Common myeloid progenitor, CD34-positive (primary cell): ENCODE measurements around the gene AFF3.

Experiments used
- CTCF ChIA-PET: fragments of 350-600 bp; sonication (Branson Sonifier 250); formaldehyde crosslinking; loops from one replicate; lab custom pipeline; 2021; ENCODE audit warnings: antibody characterized with exemption; lab: Charles Lee
- POLR2A ChIA-PET: fragments of 350-600 bp; sonication (Branson Sonifier 250); formaldehyde crosslinking; loops from one replicate; lab custom pipeline; 2021; ENCODE audit warnings: antibody characterized with exemption; lab: Charles Lee
- DNase-seq, 3 donors: peaks; one replicate each; pipeline versions ENCODE4 v3.0.0 to v3.0.0-alpha.2; 2013
- H3K27ac ChIP-seq, 2 experiments: 1 replicate in 1 of 2; 2 replicates in 1 of 2; pipeline ENCODE4 v1.7.0; 2013; ENCODE audit warnings: inconsistent platforms in 2 of 2, low read length in 2 of 2, mild to moderate bottlenecking in 2 of 2, low read depth in 1 of 2, moderate library complexity in 1 of 2; ENCODE audit not compliant: severe bottlenecking in 2 of 2, insufficient read depth in 1 of 2, poor library complexity in 1 of 2
- H3K27me3 ChIP-seq, 5 experiments: replicated peaks in 2 of 5; 1 replicate in 3 of 5; 2 replicates in 2 of 5; pipeline versions ENCODE4 v1.6.1 to v1.7.0; 2013; ENCODE audit warnings: low read length in 4 of 5, mild to moderate bottlenecking in 2 of 5, moderate library complexity in 2 of 5, inconsistent platforms in 1 of 5; ENCODE audit not compliant: insufficient read depth in 5 of 5, control insufficient read depth in 4 of 5
- H3K36me3 ChIP-seq, 4 experiments: 1 replicate in 2 of 4; 2 replicates in 2 of 4; pipeline versions ENCODE4 v1.6.1 to v1.7.0; 2013; ENCODE audit warnings: low read length in 3 of 4, control low read depth in 1 of 4, mild to moderate bottlenecking in 1 of 4; ENCODE audit not compliant: control insufficient read depth in 4 of 4, insufficient read depth in 4 of 4
- H3K4me1 ChIP-seq, 4 experiments: 1 replicate in 3 of 4; 2 replicates in 1 of 4; pipeline versions ENCODE4 v1.6.1 to v1.7.1; 2013; ENCODE audit warnings: low read length in 3 of 4, mild to moderate bottlenecking in 3 of 4, control low read depth in 1 of 4, inconsistent platforms in 1 of 4, moderate library complexity in 1 of 4; ENCODE audit not compliant: control insufficient read depth in 4 of 4, insufficient read depth in 4 of 4; ENCODE audit errors: control extremely low read depth in 1 of 4
- H3K4me3 ChIP-seq, 7 experiments: 1 replicate in 4 of 7; 2 replicates in 3 of 7; pipeline versions ENCODE4 v1.5.1 to v1.7.0; 2013; ENCODE audit warnings: mild to moderate bottlenecking in 7 of 7, low read length in 6 of 7, moderate library complexity in 6 of 7, inconsistent platforms in 2 of 7, low read depth in 2 of 7, control low read depth in 1 of 7; ENCODE audit not compliant: insufficient read depth in 4 of 7, control insufficient read depth in 1 of 7; ENCODE audit errors: extremely low read depth in 1 of 7
- H3K9me3 ChIP-seq, 5 experiments: 1 replicate in 4 of 5; 2 replicates in 1 of 5; pipeline versions ENCODE4 v1.6.1 to v1.7.1; 2013; ENCODE audit warnings: low read length in 4 of 5, mild to moderate bottlenecking in 2 of 5, inconsistent platforms in 1 of 5, low read depth in 1 of 5, moderate library complexity in 1 of 5; ENCODE audit not compliant: control insufficient read depth in 4 of 5, insufficient read depth in 2 of 5; ENCODE audit errors: control extremely low read depth in 1 of 5
- WGBS: methylation state at CpG from one replicate; pipeline ENCODE4 v1.1.5; 2013; ENCODE audit not compliant: insufficient coverage; 5-methylcytosine and 5-hydroxymethylcytosine counted together

AFF3 gene

GRCh38 chr2:100136310-100136709 lies 6.1 kb downstream of the AFF3 start:
- Histone ChIP-seq H3K27me3 (no peaks in the 10 kb centered on the region), H3K4me1 (peaks cover 42 to 56% (median 46%) of the 10 kb centered on the region in 4 experiments), H3K36me3 (peaks cover 0 to 4% (median 0%) of the 10 kb centered on the region in 4 experiments), H3K4me3 (no peak overlapping the region), H3K9me3 (no peaks in the 10 kb centered on the region), H3K27ac (no peak overlapping the region)
- ChIA-PET POLR2A (no interaction called here), CTCF (no interaction called here)
- WGBS, result 100% methylated on average over 3 of the region's 4 CpGs
- DNase-seq, result peak in 2 of 3 donors; percentile 33 to 59

- ChIA-PET POLR2A (no interaction called here), CTCF (no interaction called here)
- no peaks in the 10 kb centered on the region for H3K27me3 ChIP-seq
- WGBS, result 91% methylated on average over 4 of the region's 5 CpGs
- H3K36me3 ChIP-seq, result peaks cover 0 to 6% (median 0%) of the 10 kb centered on the region in 4 experiments
- no peak for DNase-seq
- H3K4me1 ChIP-seq, result peaks cover 38 to 48% (median 39%) of the 10 kb centered on the region in 4 experiments
- no peak overlapping the region for H3K27ac ChIP-seq
- H3K4me3 ChIP-seq, result no peak overlapping the region
- no peaks in the 10 kb centered on the region for H3K9me3 ChIP-seq
Observed at GRCh38 chr2:100135415-100135814, 7.0 kb downstream of the AFF3 start.

GRCh38 chr2:100130595-100131391 lies 11.6 kb downstream of the AFF3 start:
- ChIA-PET CTCF (interaction anchor here (1.4 kb wide), 1 partner anchor 14 kb away, joined by 3 read pairs; no protein-coding TSS in a partner anchor), POLR2A (no interaction called here)
- Histone ChIP-seq H3K4me3 (no peak overlapping the region), H3K4me1 (peaks cover 5 to 7% (median 6%) of the 10 kb centered on the region in 4 experiments), H3K27ac (no peak overlapping the region), H3K9me3 (no peaks in the 10 kb centered on the region), H3K27me3 (no peaks in the 10 kb centered on the region), H3K36me3 (peaks cover 6 to 28% (median 20%) of the 10 kb centered on the region in 4 experiments)
- 94% methylated on average over 4 of the region's 5 CpGs for WGBS
- DNase-seq, result no peak

DNA sequence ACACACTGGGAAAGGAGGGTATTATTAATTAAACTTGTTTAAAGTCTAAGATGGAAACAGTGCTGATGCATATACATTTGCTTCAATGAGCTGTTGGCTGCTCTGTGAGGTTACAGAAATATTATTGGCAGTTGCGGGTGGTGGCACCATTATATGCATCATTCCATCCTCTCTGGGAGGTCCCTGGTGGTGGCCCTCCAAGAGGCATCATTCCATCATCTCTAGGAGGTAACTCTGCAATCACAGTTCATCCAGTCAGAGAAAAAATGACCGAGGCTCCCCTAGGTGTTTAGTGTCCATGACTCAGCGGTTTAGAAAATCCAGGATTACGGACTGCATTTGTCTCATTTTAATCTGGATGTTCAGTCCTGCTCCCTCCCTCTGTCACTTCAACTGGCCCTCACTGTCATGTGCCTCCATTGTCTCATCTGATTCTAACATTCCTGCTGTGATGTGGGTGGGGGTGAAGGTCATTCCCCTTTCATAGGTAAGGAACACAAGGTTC lies 15.4 kb downstream of the AFF3 start:
- H3K4me1 ChIP-seq, result no peaks in the 10 kb centered on the region
- no peak overlapping the region for H3K27ac ChIP-seq
- no peak for DNase-seq
- ChIA-PET POLR2A (no interaction called here), CTCF (no interaction called here)
- no peaks in the 10 kb centered on the region for H3K27me3 ChIP-seq
- H3K9me3 ChIP-seq, result peaks cover 0 to 1% (median 0%) of the 10 kb centered on the region in 5 experiments
- no peak overlapping the region for H3K4me3 ChIP-seq
- 98% methylated on average over 4 of the region's 4 CpGs for WGBS
- peaks cover 16 to 50% (median 22%) of the 10 kb centered on the region in 4 experiments for H3K36me3 ChIP-seq

DNA sequence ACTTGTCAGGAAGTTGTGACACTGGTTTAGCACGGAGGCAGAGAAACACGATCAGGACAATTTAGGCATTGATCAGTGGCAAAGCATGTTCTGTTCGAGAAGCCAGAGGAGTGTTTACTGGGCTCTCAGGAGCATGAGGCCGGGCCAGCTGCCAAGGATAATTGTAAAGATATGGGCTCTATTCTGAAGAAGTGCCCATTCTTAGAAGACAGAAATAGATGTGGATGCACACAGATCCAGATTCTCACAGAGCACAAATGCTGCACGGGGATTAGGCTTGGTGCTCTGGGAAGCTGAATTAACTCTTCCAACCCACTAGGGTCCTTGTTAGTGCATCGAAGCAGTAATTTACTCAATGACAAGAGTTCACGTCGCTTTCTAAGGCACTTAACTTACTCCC lies 16.2 kb downstream of the AFF3 start:
- POLR2A ChIA-PET, result no interaction called here
- no peak overlapping the region for H3K4me3 ChIP-seq
- H3K27me3 ChIP-seq, result no peaks in the 10 kb centered on the region
- DNase-seq, result no peak
- H3K27ac ChIP-seq, result no peak overlapping the region
- WGBS, result 96% methylated on average over 8 of the region's 8 CpGs
- CTCF ChIA-PET, result no interaction called here
- peaks cover 0 to 1% (median 0%) of the 10 kb centered on the region in 5 experiments for H3K9me3 ChIP-seq
- peaks cover 16 to 54% (median 21%) of the 10 kb centered on the region in 4 experiments for H3K36me3 ChIP-seq
- H3K4me1 ChIP-seq, result no peaks in the 10 kb centered on the region

GRCh38 chr2:100125626-100126025 lies 16.8 kb downstream of the AFF3 start:
- POLR2A ChIA-PET, result no interaction called here
- CTCF ChIA-PET, result no interaction called here
- 94% methylated on average over 2 of the region's 2 CpGs for WGBS

DNA sequence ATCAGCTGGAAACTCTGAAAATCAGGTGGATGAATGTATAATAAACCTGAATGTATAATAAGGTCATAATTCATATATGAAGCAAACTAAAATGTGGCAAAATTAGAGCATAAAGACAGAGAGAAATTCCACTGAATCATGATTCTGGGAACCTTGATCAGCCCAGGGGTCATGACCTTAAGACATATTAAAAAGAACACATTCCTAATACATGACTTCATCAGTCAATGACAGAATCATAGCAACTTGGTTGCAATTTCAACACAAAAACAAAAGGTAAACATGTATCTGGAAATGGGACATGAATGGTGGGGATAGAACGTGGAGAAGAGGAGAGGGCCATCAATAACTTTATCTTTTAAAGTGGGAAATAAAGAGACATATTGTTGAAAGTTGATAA lies 17.6 kb downstream of the AFF3 start:
- Histone ChIP-seq H3K4me1 (no peaks in the 10 kb centered on the region), H3K27me3 (no peaks in the 10 kb centered on the region), H3K27ac (no peak overlapping the region), H3K9me3 (peaks cover 0 to 1% (median 0%) of the 10 kb centered on the region in 5 experiments), H3K36me3 (peaks cover 16 to 68% (median 20%) of the 10 kb centered on the region in 4 experiments), H3K4me3 (no peak overlapping the region)
- no peak for DNase-seq
- WGBS, result no CpG with 5 or more reads among the region's 1 CpG
- POLR2A ChIA-PET, result no interaction called here
- CTCF ChIA-PET, result no interaction called here

More at GRCh38 chr2:100125626-100126025, 16.8 kb downstream of the AFF3 start:
- Histone ChIP-seq H3K9me3 (peaks cover 0 to 1% (median 0%) of the 10 kb centered on the region in 5 experiments), H3K27me3 (no peaks in the 10 kb centered on the region), H3K4me1 (no peaks in the 10 kb centered on the region), H3K4me3 (no peak overlapping the region), H3K36me3 (peaks cover 16 to 60% (median 22%) of the 10 kb centered on the region in 4 experiments), H3K27ac (no peak overlapping the region)
- no peak for DNase-seq
